ENCODE results near the gene ADARB2. TPM values are rescaled to one million over a fixed set of nuclear protein-coding genes. Genes with fewer than 3 reads are reported as not detected.

The ADARB2 gene
- polyA plus RNA-seq, 1 of the 3 experiments (the other 2 are of a cell fraction) = not detected

GRCh38 chr10:1507436-1507835 is 229.9 kb downstream of the ADARB2 start:
- H3K4me3 ChIP-seq (ENCODE audit: low read depth in 2 of 2, low read length in 1 of 2) = no peak overlapping the region

More at GRCh38 chr10:1507436-1507835, 229.9 kb downstream of the ADARB2 start:
- TF ChIP-seq JUND (IDR thresholded peaks at IDR 0.05) (no peak), USF1 (IDR thresholded peaks at IDR 0.05; ENCODE audit: borderline replicate concordance, low read depth) (no peak), POLR2AphosphoS5 (IDR thresholded peaks at IDR 0.05; ENCODE audit: low read depth, low read length) (no peak), TAF1 (IDR thresholded peaks at IDR 0.05; ENCODE audit: borderline replicate concordance, low read depth, low read length) (no peak), RAD21 (IDR thresholded peaks at IDR 0.05; ENCODE audit: low read length) (no peak), EZH2phosphoT487 (IDR thresholded peaks at IDR 0.05; ENCODE audit: borderline replicate concordance, low read depth) (no peak), USF2 (IDR thresholded peaks at IDR 0.05; ENCODE audit: borderline replicate concordance, low read depth, low read length) (no peak), EP300 (IDR thresholded peaks at IDR 0.05; ENCODE audit: borderline replicate concordance in 1 of 2, low read depth in 1 of 2, low read length in 1 of 2) (no peak), CTCF (IDR thresholded peaks at IDR 0.05) (no peak), TEAD4 (IDR thresholded peaks at IDR 0.05; ENCODE audit: borderline replicate concordance, insufficient read depth) (no peak), FOXJ3 (CRISPR knock-in tag; IDR thresholded peaks at IDR 0.05) (no peak), GATA2 (CRISPR knock-in tag; IDR thresholded peaks at IDR 0.05) (no peak), FOSL2 (IDR thresholded peaks at IDR 0.05; ENCODE audit: borderline replicate concordance, low read depth) (no peak), REST (IDR thresholded peaks at IDR 0.05; ENCODE audit: low read depth, low read length) (no peak), MXI1 (IDR thresholded peaks at IDR 0.05; ENCODE audit: low read depth, low read length) (no peak), YY1 (IDR thresholded peaks at IDR 0.05; ENCODE audit: low read depth) (no peak), RXRA (IDR thresholded peaks at IDR 0.05; ENCODE audit: borderline replicate concordance, low read depth) (no peak), FOXM1 (IDR thresholded peaks at IDR 0.05; ENCODE audit: low read depth) (no peak), CHD2 (IDR thresholded peaks at IDR 0.05; ENCODE audit: low read length, partially characterized antibody) (no peak)
- POLR2A ChIA-PET = no interaction called here
- Histone ChIP-seq H3K79me2 (ENCODE audit: insufficient read depth) (no peaks in the 10 kb centered on the region), H3K36me3 (replicated peaks in 1 of 2; ENCODE audit: control insufficient read depth in 1 of 2, insufficient read depth in 2 of 2, low read length in 1 of 2) (no peaks in the 10 kb centered on the region), H3K27me3 (ENCODE audit: insufficient read depth) (no peaks in the 10 kb centered on the region), H3K9me3 (no peaks in the 10 kb centered on the region; the same call in 1 of the 2 replicates), H4K20me1 (ENCODE audit: insufficient read depth) (no peaks in the 10 kb centered on the region), H3K9me2 (no peaks in the 10 kb centered on the region), H3K4me2 (no peak overlapping the region), H3K9ac (no peak overlapping the region), H3F3A (replicated peaks; ENCODE audit: insufficient read depth) (no peaks in the 10 kb centered on the region), H3K4me1 (ENCODE audit: control insufficient read depth in 1 of 2, insufficient read depth in 2 of 2, low read depth in 1 of 2, low read length in 1 of 2) (peaks cover 0 to 3% of the 10 kb centered on the region in 2 experiments; a peak in 1 of 4 replicates), H2AFZ (ENCODE audit: low read depth) (no peak overlapping the region), H3K27ac (ENCODE audit: low read depth in 2 of 2, low read length in 1 of 2) (no peak overlapping the region)
- WGBS (ENCODE audit: low lambda C conversion rate) = 42% methylated on average over 10 of the region's 15 CpGs
- no peak for DNase-seq
- CTCF ChIA-PET = no interaction called here
